Activated CD8-positive, alpha-beta memory T cell treated with anti-CD3 and anti-CD28 coated beads, Interleukin-2, amount 10 ng/mL, durations not matched to agents 7 days and 5 days (primary cell): Measurements from ENCODE around the gene HMGB4. TPM values are rescaled to one million over a fixed set of nuclear protein-coding genes. Genes with fewer than 3 reads are reported as not detected.

ENCODE experiments used
- ATAC-seq: fragments of 150-1000 bp; cut with Tn5 transposase; one replicate; pipeline ENCODE4 v1.10.0; 2021; ENCODE audit warnings: moderate library complexity
- CTCF ChIA-PET: fragments of 350-600 bp; sonication (Branson Sonifier 250); formaldehyde crosslinking; loops from one replicate; lab custom pipeline; 2021; ENCODE audit warnings: antibody characterized with exemption; lab: Charles Lee
- DNase-seq: peaks from one replicate; pipeline ENCODE4 v3.0.0-alpha.2; 2020
- H3K27ac Mint-ChIP-seq: one replicate; pipeline ENCODE4 v1.8.0; 2021; ENCODE audit warnings: mild to moderate bottlenecking, mixed read lengths
- H3K27me3 Mint-ChIP-seq: one replicate; pipeline ENCODE4 v1.8.0; 2021; ENCODE audit warnings: mixed read lengths
- H3K36me3 Mint-ChIP-seq: one replicate; pipeline ENCODE4 v1.8.0; 2021; ENCODE audit warnings: mild to moderate bottlenecking, mixed read lengths
- H3K4me1 Mint-ChIP-seq: one replicate; pipeline ENCODE4 v1.8.0; 2021; ENCODE audit warnings: mixed read lengths
- H3K4me3 Mint-ChIP-seq: one replicate; pipeline ENCODE4 v1.8.0; 2021; ENCODE audit warnings: mild to moderate bottlenecking, moderate library complexity, mixed read lengths
- H3K9me3 Mint-ChIP-seq: one replicate; pipeline ENCODE4 v1.8.0; 2022; ENCODE audit warnings: low read depth, mixed read lengths
- total RNA-seq, 2 experiments: library from RNA; stranded (reverse); gene quantifications; one replicate each; pipeline ENCODE4 v1.2.3, GENCODE V29; 2021

HMGB4 gene
- total RNA-seq, 2 experiments from 2014 or later, result not detected

DNA sequence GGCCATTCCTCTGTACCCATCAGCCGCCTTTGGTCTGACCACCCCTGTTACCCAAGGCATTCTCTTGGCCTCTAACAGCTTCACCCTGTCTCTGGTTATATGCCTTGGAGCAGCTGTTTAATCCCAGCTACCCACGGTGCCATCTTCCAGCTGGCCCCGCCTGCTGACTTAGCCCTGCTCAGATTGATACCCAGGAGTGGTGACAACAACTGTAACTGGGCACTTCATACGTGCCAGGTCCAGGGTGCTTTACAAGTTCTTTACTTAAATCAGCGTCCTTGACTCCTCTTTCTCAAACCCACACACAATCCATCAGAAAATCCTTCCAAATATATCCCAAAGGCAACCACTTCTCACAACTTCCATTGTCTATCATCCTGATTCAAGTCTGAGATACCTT, 37.2 kb upstream of the HMGB4 start:
- H3K27me3 Mint-ChIP-seq, result no peaks in the 10 kb centered on the region
- H3K9me3 Mint-ChIP-seq, result no peaks in the 10 kb centered on the region
- H3K36me3 Mint-ChIP-seq, result no peaks in the 10 kb centered on the region
- no peak for ATAC-seq
- no peak overlapping the region for H3K27ac Mint-ChIP-seq
- H3K4me3 Mint-ChIP-seq, result no peak overlapping the region
- H3K4me1 Mint-ChIP-seq, result no peaks in the 10 kb centered on the region
- CTCF ChIA-PET, result no interaction called here
- no peak for DNase-seq

DNA sequence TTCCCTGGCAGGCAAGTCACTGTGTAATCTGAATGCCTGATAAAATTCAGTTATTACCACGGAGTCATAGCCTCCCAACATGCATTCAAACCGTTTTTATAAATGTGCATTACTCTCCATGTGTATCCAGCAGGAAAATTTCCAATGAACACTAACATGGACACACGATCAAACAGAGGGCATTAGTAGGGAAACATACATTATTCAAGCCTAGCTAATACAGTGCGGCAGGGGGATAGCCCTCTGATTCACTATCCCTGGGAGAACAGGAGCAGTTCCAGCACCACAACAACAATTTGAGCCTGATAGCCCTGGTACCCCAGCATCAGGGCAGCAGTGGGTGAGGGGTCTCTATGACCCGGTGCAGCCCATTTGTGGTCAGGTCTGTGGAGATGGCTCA, 35.8 kb upstream of the HMGB4 start:
- Mint-ChIP-seq H3K4me3 (no peak overlapping the region), H3K36me3 (no peaks in the 10 kb centered on the region), H3K4me1 (no peaks in the 10 kb centered on the region), H3K27ac (no peak overlapping the region), H3K9me3 (no peaks in the 10 kb centered on the region), H3K27me3 (no peaks in the 10 kb centered on the region)
- no peak for ATAC-seq
- CTCF ChIA-PET, result no interaction called here
- DNase-seq, result no peak

DNA sequence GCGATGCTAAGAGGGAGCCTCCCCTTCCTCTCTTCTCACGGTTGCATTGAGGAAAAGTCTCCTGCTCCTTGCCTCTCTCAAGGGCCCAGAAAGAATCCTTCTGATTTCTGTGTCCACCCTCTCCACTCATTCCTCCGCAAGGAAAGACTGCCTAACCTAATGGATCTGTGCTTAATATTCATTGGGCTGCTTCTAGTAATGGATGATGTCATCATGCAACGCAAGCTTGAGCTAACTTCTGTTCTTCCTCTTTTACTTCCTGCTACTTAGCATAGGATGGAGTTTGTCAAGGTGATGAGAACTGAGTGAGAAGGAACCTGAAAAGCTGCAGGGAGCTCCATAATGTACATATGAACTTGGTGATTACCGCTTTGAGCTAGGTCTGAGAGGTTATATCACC, 35.2 kb upstream of the HMGB4 start:
- H3K36me3 Mint-ChIP-seq, result no peaks in the 10 kb centered on the region
- no peaks in the 10 kb centered on the region for H3K27me3 Mint-ChIP-seq
- H3K4me3 Mint-ChIP-seq, result no peak overlapping the region
- H3K27ac Mint-ChIP-seq, result no peak overlapping the region
- no peaks in the 10 kb centered on the region for H3K4me1 Mint-ChIP-seq
- CTCF ChIA-PET, result no interaction called here
- no peak for ATAC-seq
- DNase-seq, result no peak
- H3K9me3 Mint-ChIP-seq, result no peaks in the 10 kb centered on the region

DNA sequence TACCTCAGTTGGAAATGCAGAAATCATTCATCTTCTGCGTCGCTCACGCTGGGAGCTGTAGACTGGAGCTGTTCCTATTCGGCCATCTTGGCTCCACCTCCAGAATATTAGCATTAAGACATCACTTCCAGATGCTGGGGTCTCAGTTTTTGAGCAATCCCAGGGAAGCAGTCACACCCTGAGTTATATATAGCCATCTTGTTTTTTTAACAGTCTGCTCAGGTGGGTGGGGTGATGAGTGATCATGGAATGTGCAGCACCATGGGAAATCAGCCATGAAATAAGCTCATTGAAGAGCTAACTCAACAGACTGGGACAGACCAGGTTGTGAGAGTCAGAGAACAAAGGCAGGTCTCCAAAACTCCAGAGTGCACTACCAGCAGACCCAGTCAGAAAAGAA, 27.0 kb upstream of the HMGB4 start:
- ATAC-seq (no peak), DNase-seq (no peak)
- CTCF ChIA-PET, result no interaction called here
- Mint-ChIP-seq H3K9me3 (no peaks in the 10 kb centered on the region), H3K4me3 (no peak overlapping the region), H3K4me1 (no peaks in the 10 kb centered on the region), H3K27me3 (peaks cover 3% of the 10 kb centered on the region), H3K36me3 (no peaks in the 10 kb centered on the region), H3K27ac (no peak overlapping the region)

DNA sequence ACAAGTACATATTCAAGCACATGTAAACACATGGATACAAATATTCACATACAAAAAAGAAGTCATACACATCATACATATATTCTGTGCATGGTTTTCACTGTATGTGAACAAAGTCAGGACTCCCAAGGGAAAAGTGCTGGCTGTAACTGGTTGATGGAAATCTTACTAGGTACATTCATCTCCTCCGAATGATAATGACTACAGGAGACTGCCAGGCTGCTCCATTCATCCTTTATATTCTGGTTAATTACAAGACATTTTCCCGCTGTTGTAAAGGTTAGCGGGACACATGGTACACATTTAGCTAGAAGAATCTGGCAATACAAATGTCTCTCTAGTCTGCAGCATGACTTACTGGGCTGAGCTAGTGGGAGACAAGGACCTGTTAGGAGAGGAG, 26.2 kb upstream of the HMGB4 start:
- no peak for ATAC-seq
- H3K36me3 Mint-ChIP-seq, result no peaks in the 10 kb centered on the region
- no peak overlapping the region for H3K4me3 Mint-ChIP-seq
- H3K27me3 Mint-ChIP-seq, result peaks cover 5% of the 10 kb centered on the region
- H3K27ac Mint-ChIP-seq, result no peak overlapping the region
- no peak for DNase-seq
- CTCF ChIA-PET, result no interaction called here
- no peaks in the 10 kb centered on the region for H3K4me1 Mint-ChIP-seq
- H3K9me3 Mint-ChIP-seq, result no peaks in the 10 kb centered on the region

DNA sequence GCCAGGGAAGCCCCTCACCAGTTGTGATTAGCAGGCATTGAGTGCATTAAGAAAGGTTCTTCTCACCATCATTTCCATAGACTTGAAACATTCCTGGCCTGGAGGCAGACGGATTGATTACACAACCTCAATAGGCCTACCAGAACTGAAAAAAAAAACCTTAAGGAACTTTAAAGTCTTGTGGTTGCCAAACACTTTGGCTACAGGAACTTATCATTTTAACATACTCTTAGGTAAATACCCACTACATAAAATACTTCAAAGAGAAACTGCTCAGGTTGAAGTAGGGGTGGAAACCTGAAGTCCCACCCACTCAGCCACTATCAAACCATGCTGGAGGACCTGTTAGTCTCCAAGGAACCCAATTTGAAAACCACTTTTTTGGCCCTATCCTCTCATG, 22.4 kb upstream of the HMGB4 start:
- H3K36me3 Mint-ChIP-seq, result no peaks in the 10 kb centered on the region
- ATAC-seq (no peak), DNase-seq (no peak)
- H3K9me3 Mint-ChIP-seq, result no peaks in the 10 kb centered on the region
- no peak overlapping the region for H3K4me3 Mint-ChIP-seq
- no peaks in the 10 kb centered on the region for H3K4me1 Mint-ChIP-seq
- no peak overlapping the region for H3K27ac Mint-ChIP-seq
- CTCF ChIA-PET, result no interaction called here
- peaks cover 7% of the 10 kb centered on the region for H3K27me3 Mint-ChIP-seq

DNA sequence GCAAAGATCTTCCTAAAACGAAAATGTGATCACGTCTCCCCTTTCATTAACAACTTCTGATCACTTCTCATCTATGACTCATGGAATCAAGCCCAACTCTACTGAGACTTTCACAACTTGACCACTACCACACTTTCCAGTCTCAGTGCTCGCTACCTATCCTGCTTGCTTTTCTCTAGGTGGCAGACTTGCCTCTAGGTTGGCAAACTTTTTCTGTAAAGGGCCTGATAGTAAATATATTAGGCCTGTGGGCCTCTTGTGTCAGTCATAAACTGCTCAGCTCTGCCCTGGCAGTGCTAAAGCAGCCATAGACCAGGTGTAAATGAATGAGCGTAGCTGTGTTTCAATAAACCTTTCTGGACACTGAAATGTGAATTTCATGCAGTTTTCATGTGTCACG, 21.5 kb upstream of the HMGB4 start:
- DNase-seq (no peak), ATAC-seq (no peak)
- H3K36me3 Mint-ChIP-seq, result no peaks in the 10 kb centered on the region
- H3K9me3 Mint-ChIP-seq, result no peaks in the 10 kb centered on the region
- CTCF ChIA-PET, result no interaction called here
- peaks cover 7% of the 10 kb centered on the region for H3K27me3 Mint-ChIP-seq
- H3K27ac Mint-ChIP-seq, result no peak overlapping the region
- no peaks in the 10 kb centered on the region for H3K4me1 Mint-ChIP-seq
- no peak overlapping the region for H3K4me3 Mint-ChIP-seq

DNA sequence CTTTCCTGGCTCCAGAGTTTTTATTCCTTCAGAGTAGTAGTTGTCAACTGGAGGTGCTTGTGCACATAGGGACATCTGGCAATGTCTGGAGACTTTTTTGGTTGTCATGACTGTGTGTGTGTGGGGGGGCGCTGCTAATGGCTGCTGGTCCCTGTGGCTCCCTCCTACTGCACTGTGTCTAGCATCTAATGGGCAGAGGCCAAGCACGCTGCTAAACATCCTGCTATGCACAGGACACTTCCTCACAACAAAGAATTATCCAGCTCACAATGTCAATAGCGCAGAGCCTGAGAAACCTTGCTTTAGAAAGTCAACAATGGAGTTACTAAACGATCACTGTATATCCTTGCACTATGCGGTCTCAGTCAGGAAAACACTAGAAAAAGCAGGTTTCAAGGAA, 19.7 kb upstream of the HMGB4 start:
- Mint-ChIP-seq H3K27me3 (peaks cover 9% of the 10 kb centered on the region), H3K9me3 (no peaks in the 10 kb centered on the region), H3K27ac (no peak overlapping the region), H3K4me3 (no peak overlapping the region), H3K4me1 (no peaks in the 10 kb centered on the region), H3K36me3 (no peaks in the 10 kb centered on the region)
- CTCF ChIA-PET, result no interaction called here
- DNase-seq (no peak), ATAC-seq (no peak)

DNA sequence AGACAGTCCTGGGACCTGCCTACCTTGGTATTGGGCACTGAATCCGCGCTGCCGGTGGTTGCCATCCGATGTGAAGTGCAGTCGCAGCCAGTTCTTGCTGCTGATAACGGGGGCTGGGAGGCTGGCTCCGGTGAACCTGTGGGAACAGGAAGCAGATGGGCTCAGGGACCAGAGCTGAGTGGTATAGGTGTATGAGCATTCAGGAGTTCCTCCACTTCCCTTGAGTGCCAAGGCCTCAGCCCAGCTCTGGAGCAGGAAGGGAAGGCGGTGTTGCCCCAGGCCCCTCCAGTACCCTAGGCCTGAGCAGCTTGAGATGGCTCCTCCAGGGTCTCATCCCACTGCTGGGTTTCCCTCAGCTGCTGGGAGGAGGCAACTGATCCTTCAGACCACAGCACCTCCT, 17.0 kb upstream of the HMGB4 start:
- CTCF ChIA-PET, result no interaction called here
- no peaks in the 10 kb centered on the region for H3K4me1 Mint-ChIP-seq
- H3K36me3 Mint-ChIP-seq, result no peaks in the 10 kb centered on the region
- no peak overlapping the region for H3K27ac Mint-ChIP-seq
- ATAC-seq (no peak), DNase-seq (no peak)
- H3K9me3 Mint-ChIP-seq, result no peaks in the 10 kb centered on the region
- peaks cover 9% of the 10 kb centered on the region for H3K27me3 Mint-ChIP-seq
- no peak overlapping the region for H3K4me3 Mint-ChIP-seq

DNA sequence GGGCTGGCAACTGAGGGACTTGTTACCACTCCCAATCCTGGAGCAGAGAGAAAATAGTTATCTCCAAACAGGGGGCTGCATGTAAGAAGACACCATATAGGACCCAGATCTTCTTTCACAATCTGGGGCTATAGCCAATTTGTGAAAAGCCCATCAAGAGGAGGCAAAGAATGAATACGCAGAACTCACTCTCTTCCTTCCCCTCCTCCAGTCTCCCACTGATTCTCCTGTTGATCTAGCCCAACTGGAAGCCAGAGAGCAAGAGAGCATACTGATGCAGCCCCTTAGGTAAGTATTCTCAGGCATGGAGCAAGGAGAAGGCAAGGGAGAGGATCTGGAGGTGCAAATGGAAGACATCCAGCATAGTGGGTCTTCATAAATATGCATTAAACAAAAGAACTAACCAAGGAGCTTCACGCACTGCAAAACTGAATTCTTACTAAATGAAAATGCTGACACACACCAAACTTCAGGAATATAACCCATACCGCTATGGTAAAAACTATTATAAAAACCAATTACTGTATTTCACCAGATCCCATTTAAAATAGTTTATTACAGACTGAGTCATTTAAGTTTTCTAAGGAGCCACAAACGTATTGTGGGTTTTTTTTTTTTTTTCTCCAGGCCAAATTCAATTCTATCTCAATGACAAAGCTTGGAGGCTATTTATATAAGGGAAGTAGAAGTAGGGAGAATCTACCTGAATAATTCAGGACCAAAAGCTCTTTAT, 15.5 kb upstream of the HMGB4 start:
- H3K27ac Mint-ChIP-seq, result no peak overlapping the region

DNA sequence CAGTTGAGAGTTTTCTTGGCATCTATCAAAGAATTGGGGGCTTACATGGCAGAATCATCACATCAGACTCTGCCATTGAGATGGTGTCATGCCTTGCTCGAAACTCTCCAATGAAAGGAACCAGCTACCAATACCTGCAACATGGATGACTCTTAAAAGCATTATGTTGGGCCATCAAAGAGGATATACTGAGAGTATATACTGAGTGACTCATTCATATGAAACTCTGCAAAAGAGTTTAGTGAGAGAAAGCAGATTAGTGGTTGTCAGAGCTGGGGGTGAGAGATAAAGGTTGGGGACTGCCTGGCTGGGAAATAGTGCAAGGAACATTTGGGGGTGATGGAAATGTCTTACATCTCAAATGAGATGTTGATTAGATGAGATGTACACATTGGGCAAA, 14.7 kb upstream of the HMGB4 start:
- CTCF ChIA-PET, result no interaction called here
- H3K36me3 Mint-ChIP-seq, result no peaks in the 10 kb centered on the region
- no peaks in the 10 kb centered on the region for H3K9me3 Mint-ChIP-seq
- ATAC-seq (no peak), DNase-seq (no peak)
- H3K27ac Mint-ChIP-seq, result no peak overlapping the region
- H3K4me3 Mint-ChIP-seq, result no peak overlapping the region
- H3K4me1 Mint-ChIP-seq, result no peaks in the 10 kb centered on the region
- peaks cover 10% of the 10 kb centered on the region for H3K27me3 Mint-ChIP-seq

More for the DNA sequence above, 15.5 kb upstream of the HMGB4 start:
- no peak for ATAC-seq
- CTCF ChIA-PET, result no interaction called here
- no peak for DNase-seq
- peaks cover 10% of the 10 kb centered on the region for H3K27me3 Mint-ChIP-seq
- H3K36me3 Mint-ChIP-seq, result no peaks in the 10 kb centered on the region
- no peaks in the 10 kb centered on the region for H3K9me3 Mint-ChIP-seq
- H3K4me3 Mint-ChIP-seq, result no peak overlapping the region
- H3K4me1 Mint-ChIP-seq, result no peaks in the 10 kb centered on the region

DNA sequence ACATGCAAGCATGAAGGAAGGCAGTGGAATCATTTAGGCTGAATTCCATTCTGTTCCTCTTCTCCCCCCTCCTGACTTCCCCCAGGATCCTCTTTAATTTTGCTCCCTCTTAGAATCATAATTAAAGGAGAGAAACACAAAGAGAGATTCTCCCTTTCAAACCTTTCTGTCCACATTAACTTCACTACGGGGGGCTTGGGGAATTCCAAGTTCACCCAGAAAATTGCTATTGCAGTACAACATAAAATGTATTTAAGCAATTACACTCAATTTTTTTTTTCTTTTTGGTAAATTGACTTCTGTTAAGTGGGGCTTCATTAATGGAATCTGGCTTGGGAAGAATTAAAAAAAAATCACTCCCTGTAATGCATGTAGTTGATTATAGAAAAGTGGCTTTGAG, 13.4 kb upstream of the HMGB4 start:
- Mint-ChIP-seq H3K27ac (no peak overlapping the region), H3K9me3 (no peaks in the 10 kb centered on the region), H3K4me1 (no peaks in the 10 kb centered on the region)

DNA sequence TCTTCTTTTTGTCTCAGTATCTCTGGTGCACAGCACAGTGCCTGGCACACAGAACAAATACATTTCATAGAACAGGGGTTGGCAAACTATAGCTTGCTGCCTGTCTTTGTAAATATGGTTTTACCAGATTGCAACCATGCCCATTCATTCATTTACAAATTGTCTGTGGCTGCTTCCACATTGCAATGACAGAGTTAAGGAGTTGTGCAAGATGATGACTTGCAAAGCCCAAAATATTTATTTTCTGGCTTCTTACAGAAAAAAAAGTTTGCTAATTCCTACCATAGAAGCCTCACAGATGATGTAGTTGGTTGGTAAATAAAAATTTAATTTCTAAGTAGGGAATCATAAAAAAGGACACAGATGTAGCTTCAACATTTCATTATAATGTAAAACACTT, 11.2 kb upstream of the HMGB4 start:
- H3K4me1 Mint-ChIP-seq, result no peaks in the 10 kb centered on the region
- H3K27me3 Mint-ChIP-seq, result peaks cover 8% of the 10 kb centered on the region
- DNase-seq, result no peak
- no peaks in the 10 kb centered on the region for H3K9me3 Mint-ChIP-seq
- H3K27ac Mint-ChIP-seq, result no peak overlapping the region
- H3K4me3 Mint-ChIP-seq, result no peak overlapping the region
- no peak for ATAC-seq
- no peaks in the 10 kb centered on the region for H3K36me3 Mint-ChIP-seq
- CTCF ChIA-PET, result no interaction called here

More for the DNA sequence above, 13.4 kb upstream of the HMGB4 start:
- H3K27me3 Mint-ChIP-seq, result peaks cover 8% of the 10 kb centered on the region
- CTCF ChIA-PET, result no interaction called here
- no peaks in the 10 kb centered on the region for H3K36me3 Mint-ChIP-seq
- H3K4me3 Mint-ChIP-seq, result no peak overlapping the region
- DNase-seq, result no peak
- ATAC-seq, result no peak

DNA sequence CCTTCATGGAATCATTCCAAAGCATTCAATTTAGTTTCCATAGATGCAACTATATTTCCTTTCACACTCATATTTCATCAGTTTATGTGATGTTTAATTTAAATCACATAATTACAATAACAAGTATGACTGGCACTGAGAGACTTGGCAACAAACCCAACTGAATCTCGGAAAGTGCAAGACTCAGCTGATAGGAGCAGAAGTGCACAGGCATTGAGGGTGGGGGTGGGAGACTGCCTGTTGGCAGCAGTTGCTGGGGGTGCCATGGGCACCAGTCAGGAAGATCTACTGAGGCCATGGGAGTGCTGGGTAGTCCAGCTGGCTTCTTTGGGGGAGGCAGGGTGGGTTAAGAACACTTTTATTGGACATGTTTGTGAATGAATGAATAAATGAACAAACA, 10.4 kb upstream of the HMGB4 start:
- no peak overlapping the region for H3K4me3 Mint-ChIP-seq
- no peak for ATAC-seq
- DNase-seq, result no peak
- CTCF ChIA-PET, result no interaction called here
- H3K9me3 Mint-ChIP-seq, result no peaks in the 10 kb centered on the region
- H3K36me3 Mint-ChIP-seq, result no peaks in the 10 kb centered on the region
- no peaks in the 10 kb centered on the region for H3K4me1 Mint-ChIP-seq
- no peak overlapping the region for H3K27ac Mint-ChIP-seq
- H3K27me3 Mint-ChIP-seq, result peaks cover 8% of the 10 kb centered on the region

DNA sequence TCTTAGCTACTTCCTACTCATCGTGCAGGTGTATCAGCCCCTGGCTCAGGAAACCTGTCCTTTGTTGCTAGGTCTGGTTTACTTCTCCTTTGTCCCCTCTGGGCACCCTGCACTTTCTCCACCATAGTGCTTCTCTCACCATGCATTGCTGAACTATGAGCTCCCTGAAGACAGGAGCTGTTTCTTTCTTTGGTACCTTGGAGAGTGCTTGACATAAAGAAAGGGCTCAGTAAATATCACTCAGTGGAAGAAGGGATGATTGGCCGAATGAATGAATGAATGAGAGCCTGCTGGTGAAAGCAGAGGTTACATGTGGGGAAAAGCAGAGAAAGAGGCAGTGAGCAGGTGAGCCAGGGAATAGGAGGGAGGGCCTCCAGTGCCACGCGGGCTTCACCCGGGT, 9.8 kb upstream of the HMGB4 start:
- Mint-ChIP-seq H3K4me1 (no peaks in the 10 kb centered on the region), H3K36me3 (no peaks in the 10 kb centered on the region), H3K27me3 (peaks cover 8% of the 10 kb centered on the region), H3K27ac (no peak overlapping the region), H3K9me3 (no peaks in the 10 kb centered on the region), H3K4me3 (no peak overlapping the region)
- CTCF ChIA-PET, result no interaction called here
- DNase-seq (no peak), ATAC-seq (no peak)
